ENCODE measurements around the gene SBNO1.
A peak's percentile ranks its signal among the peaks of the same experiment; 100 is the strongest.
"Not testable (repeated sequence)": the region's sequence is repeated elsewhere in the genome, so short reads cannot be mapped to it uniquely, and the experiment has no call there.

The SBNO1 gene

GRCh38 chr12:123337070-123337469, 27.6 kb downstream of the SBNO1 start:
- no peak for DNase-seq

GRCh38 chr12:123336530-123336929, 28.1 kb downstream of the SBNO1 start:
- DNase-seq: no peak

DNA sequence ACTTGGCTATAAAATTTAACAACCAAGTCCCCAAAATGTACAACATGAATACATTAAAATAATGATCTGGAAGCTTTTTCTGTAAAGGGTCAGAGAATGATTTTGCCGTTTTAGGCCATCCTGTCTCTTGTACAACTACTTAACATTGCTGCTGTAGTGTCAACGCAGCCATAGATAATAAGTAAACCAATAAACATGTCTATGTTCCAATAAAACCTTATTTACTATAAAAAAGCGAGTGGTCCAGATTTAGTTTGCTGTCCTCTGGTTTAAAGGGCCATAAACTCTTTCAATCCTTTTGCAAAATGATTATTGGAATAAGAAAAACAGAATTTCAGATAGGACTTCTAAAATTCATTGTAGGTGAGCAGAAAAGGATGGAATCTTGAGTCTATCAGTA, 29.2 kb downstream of the SBNO1 start:
- no peak for DNase-seq

DNA sequence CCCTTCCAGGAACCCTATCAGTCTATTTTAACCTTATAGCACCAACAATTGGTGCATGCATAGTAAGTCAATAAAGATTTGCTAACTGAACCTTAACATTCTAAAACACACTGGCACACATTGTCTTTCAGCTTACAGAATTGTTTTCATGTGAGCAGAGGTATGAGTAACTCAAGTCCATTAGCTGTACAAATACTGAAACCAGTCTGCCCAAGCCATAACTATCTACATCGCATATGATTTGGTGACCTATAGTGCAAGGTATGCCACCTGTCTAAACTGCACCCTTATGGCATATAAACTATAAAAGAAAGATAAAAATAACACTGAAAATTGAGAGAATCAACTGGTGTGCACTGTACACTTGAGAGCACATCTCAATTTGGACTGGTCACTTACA, 34.8 kb downstream of the SBNO1 start:
- no peak for DNase-seq

- DNase-seq: no peak
Measured at GRCh38 chr12:123319826-123320225, 44.8 kb downstream of the SBNO1 start.

DNA sequence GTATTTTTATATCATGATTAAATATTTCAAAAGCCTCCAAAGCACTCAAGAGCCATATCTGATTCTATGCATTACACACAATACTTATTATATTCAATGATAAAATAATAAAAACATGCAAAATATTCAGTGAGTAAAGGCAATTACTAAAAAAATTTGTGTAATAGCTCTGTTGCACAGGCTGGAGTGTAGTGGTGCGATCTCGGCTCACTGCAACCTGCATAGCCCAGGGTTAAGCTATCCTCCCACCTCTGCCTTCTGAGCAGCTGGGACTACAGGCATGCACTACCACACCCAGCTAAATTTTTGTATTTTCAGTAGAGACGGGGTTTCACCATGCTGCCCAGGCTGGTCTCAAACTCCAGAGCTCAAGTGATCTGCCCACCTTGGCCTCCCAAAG, 45.4 kb downstream of the SBNO1 start:
- no peak for DNase-seq

DNA sequence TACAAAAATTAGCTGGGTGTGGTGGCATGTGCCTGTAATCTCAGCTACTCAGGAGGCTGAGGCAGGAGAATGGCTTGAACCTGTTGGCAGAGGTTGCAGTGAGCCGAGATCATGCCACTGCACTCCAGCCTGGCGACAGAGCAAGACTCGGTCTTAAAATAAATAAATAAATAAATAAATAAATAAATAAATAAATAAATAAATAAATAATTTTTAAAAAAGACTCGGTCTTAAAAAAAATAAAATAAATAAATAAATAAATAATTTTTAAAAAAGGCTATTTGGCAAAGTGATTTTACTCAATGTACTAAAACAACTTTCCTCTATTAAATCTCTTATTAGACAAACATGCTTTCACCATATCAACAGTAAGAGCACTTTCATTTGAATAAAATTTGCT, 51.6 kb downstream of the SBNO1 start:
- DNase-seq: not testable (repeated sequence)

- DNase-seq: no peak
Measured at GRCh38 chr12:123306200-123306599, 58.4 kb downstream of the SBNO1 start.

GRCh38 chr12:123305136-123305535, 59.5 kb downstream of the SBNO1 start:
- DNase-seq: no peak

DNA sequence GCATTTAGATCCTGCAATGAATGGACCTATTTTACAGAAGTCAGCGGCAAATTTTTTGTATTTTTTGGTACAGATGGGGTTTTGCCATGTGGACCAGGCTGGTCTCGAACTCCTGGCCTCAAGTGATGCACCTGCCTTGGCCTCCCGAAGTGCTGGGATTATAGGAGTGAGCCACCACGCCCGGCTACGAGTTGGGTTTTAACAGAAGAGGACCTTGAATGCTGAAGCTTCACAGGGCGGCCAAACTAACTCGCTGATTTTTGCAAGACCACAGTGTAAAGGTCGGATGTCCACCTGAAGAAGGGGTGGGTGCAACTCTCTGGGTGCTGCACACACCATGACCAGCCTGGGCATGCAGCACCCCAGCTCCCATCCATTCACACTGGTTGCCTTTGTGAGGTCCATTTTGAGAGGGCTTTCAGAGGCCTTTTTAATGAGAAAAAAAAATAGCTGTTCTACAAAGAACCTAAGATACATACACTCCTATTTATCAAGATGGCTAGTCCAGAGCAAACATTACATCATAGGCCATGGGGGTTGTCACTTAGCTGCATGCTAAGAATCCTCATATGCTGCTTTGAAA, 71.4 kb downstream of the SBNO1 start:
- no peak for DNase-seq

DNA sequence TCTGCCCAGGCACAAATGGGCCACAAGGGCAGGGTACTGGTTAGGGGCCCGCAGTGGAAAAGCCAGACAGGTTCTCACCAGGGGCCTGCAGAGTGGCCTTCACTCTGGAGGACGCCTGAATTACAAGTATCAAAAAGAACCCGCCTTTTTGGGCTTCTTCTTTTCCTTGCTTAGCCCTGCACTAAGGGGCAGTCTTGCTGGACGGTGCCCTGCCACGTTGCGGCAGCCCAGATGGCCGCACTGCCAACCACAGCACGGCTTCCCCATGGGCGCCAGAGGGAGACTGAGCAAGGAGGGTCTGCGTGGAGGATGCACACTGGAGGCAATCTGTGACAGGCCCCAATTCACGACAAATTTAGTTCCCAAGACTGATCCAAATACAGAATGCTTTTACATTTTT, 74.7 kb downstream of the SBNO1 start:
- DNase-seq: no peak

- DNase-seq: no peak
Measured at GRCh38 chr12:123288751-123289346, 75.8 kb downstream of the SBNO1 start.

DNA sequence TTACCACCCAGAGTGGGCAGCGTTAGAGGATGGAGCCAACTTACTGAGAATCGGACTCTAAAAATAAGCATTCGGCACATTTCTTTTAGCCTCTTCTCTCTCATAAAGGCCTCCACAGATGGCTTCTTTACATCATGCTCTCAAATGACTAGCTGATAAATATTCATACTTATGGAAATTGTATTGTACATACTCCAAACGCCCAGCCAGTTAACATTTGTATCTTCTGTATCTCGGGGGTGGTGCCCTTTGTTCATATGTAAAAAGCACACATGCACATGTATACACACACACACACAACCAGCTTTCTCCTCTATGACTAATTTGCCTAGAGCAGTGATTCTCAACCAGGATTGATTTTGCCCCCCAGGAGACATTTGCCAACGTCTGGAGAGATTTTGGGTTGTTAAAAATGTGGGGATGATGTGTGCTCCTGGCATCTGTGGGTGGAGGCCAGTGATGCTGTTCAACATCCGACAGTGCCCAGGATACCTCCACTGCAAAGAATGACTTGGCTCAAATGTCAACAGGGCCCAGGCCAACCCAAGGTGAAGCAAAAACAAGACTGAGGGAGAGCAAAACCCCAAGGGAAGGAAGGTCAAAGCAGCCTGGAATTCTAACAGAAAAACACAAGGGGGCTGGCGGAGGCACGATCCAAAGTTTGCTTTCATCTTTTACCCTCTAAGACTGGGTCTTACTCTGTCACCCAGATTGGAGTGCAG, 77.8 kb downstream of the SBNO1 start:
- DNase-seq: no peak

DNA sequence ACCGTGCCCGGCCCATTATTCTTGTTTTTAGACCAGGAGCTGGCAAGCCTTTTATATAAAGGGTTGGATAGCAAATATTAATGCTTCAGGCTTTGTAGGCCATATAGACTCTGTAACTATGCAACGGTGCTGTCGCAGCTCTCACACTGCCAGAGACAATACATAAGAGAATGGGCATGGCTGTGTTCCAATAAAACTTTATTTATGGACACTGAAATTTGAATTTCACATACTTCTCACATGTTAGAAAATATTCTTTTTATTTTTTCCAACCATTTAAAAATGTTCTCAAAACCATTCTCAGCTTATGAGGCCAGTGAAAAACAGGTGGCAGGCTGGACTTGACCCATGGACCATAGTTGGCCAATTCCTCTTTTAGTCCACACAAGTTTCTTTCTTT, 80.0 kb downstream of the SBNO1 start:
- DNase-seq: no peak

DNA sequence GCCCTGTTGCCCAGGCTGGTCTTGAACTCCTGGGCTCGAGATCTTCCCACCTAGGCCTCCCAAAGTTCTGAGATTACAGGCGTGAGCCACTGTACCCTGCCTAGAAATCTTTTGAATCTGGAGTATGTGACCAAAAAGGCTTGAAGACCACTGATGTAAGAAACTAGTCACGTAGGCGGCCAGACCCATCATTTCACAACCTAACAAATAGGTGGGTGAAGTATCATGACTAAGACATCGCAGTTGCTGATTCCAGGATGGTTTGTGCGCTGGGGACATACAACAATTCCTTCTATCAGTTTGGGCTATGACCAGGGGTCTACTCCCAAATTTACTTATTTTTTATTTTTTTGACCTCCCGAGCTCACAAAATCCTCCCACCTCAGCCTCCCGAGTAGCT, 81.2 kb downstream of the SBNO1 start:
- no peak for DNase-seq

DNA sequence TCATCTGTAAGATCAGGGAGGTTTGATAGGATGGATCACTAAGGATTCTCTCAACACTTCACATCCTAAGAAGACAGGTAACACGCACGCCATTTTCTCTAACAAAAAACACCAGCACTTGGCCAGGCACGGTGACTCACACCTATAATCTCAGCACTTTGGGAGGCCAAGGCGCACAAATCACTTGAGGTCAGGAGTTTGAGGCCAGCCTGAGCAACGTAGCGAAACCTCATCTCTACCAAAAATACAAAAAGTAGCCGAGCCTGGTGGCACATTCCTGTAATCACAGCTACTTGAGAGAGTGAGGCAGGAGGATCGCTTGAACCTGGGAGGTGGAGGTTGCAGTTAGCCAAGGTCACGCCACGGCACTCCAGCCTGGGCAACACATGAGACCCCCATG, 82.5 kb downstream of the SBNO1 start:
- no peak for DNase-seq

GRCh38 chr12:123280971-123281370, 83.7 kb downstream of the SBNO1 start:
- DNase-seq: no peak

DNA sequence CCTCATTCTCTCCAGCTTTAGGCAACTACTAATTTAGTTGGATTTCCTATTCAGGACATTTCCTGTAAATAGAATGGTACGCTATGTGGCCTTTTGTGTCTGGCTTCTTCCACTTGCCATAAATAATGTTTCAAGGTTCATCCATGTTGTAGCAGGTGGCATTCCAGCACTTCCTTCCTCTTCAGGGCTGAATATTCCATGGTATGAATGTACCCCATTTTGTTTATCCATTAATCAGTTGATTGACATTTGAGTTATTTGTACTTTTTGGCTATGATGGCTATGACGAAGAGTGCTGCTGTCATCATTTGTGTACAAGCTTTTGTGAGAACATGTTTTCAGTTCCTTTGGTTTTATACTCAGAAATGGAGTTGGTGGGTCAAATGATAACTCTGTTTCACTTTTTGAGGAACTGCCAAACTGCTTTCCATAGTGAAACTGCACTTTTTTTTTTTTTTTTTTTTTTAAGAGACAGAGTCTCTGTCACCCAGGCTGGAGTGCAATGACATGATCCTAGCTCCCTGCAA, 86.5 kb downstream of the SBNO1 start:
- no peak for DNase-seq

- no peak for DNase-seq
Measured at GRCh38 chr12:123273166-123273565, 91.5 kb downstream of the SBNO1 start.

DNA sequence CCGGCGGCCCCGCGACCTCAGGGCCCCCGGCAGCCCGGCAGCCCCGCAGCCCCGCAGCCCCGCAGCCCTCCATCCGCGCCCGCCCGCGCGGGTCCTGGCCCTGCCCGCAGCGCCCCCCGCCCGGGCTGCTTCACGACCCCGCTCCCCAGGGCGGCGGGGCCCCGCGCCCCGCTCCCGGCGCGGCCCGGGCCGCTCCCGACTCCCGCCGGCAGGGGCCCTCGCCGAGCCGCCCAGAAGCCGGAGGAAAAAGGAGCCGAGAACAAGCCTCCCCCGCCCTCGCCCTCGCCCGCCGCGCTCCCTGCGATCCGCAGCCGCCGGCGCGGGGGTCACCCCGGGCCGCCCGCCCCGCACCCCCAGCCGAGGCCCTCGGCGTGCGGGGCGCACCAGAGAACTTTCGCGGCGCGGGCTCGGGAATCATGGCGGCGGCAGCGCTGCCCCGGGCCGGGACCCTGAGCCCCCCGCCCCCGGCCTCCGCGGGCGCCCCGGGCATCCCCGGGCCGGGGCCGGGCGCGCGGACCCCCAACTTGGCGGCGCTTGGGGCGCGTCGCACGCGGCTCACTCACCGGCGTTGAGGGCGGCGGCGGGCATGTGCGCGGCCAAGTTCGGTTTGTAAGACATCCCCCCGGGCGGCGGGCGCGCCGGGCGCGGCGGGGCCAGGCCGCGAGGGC, 93.5 kb downstream of the SBNO1 start:
- DNase-seq: peak; percentile 79

GRCh38 chr12:123270214-123271000, 94.2 kb downstream of the SBNO1 start:
- DNase-seq: peak; percentile 14

DNA sequence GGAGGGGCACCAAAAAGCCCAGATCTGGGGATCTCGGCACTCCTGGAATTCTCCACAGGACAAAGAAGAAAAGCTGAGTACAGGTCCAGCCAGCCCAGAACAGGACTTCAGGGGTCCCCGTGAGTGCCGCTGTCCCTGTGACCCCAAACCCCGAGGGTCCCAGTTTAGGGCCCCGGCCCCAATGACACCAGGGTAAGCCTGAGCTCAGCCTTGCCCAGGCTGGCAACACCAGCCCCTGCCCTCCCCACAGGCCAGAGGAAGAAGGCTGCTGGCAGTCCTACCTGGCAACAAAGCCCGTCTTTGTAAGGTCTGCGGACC, 94.8 kb downstream of the SBNO1 start:
- DNase-seq: peak; percentile 15

GRCh38 chr12:123269395-123269892, 95.2 kb downstream of the SBNO1 start:
- DNase-seq: peak; percentile 42

Measured in CD4-positive, alpha-beta T cell treated with Interleukin-6 for 4 hours (primary cell).